GM23248 (cell line): Measurements from ENCODE around the gene B4GAT1.
"Not testable (repeated sequence)": the region's sequence is repeated elsewhere in the genome, so short reads cannot be mapped to it uniquely, and the experiment has no call there.

Source experiments
- EZH2 ChIP-seq: fragments of 200-600 bp; sonication (generic); IDR thresholded peaks from 2 replicates; pipeline ENCODE4 v1.6.1; 2018; ENCODE audit warnings: antibody characterized with exemption, mild to moderate bottlenecking; ENCODE audit not compliant: insufficient read depth, poor library complexity, severe bottlenecking
- EZH2phosphoT487 ChIP-seq: fragments of 200-600 bp; sonication (generic); IDR thresholded peaks from 2 replicates; pipeline ENCODE4 v1.6.1; 2018; ENCODE audit warnings: antibody characterized with exemption, moderate library complexity, mild to moderate bottlenecking, low read depth; ENCODE audit not compliant: insufficient read depth

DNA sequence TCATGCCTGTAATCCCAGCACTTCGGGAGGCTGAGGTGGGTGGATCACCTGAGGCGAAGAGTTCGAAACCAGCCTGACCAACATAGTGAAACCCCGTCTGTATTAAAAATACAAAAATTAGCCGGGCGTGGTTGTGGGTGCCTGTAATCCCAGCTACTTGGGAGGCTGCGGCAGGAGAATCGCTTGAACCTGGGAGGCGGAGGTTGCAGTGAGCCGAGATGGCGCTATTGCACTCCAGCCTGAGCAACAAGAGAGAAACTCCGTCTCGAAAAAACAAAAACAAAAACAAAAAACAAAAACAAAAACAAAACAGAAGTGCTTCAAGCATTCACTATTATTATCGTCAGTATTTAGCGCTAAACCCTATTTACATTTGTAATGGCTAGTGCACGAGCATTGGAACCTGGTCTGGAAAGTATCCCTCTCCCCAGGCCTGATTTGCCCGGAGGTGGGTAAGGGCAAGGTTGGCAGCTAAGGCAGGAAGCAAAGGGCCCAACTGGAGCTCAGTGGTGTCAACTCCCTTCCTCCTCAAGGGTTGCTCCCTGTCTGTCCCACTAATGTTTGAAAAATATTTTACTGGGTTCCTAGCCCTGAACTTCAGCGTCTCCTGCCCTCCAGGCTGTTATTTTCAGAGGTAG, 36.5 kb downstream of the B4GAT1 start:
- not testable (repeated sequence) for TF ChIP-seq EZH2phosphoT487, EZH2
